HG03520 (cell line): ENCODE data around the gene GRM8.
"Not testable (repeated sequence)": the region's sequence is repeated elsewhere in the genome, so short reads cannot be mapped to it uniquely, and the experiment has no call there.

Experiments
- ATAC-seq: cut with Tn5 transposase; IDR thresholded peaks from one replicate; pipeline ENCODE4 v1.9.1; 2021; ENCODE audit warnings: mild to moderate bottlenecking, moderate library complexity; ENCODE audit not compliant: unreplicated experiment

Gene GRM8

DNA sequence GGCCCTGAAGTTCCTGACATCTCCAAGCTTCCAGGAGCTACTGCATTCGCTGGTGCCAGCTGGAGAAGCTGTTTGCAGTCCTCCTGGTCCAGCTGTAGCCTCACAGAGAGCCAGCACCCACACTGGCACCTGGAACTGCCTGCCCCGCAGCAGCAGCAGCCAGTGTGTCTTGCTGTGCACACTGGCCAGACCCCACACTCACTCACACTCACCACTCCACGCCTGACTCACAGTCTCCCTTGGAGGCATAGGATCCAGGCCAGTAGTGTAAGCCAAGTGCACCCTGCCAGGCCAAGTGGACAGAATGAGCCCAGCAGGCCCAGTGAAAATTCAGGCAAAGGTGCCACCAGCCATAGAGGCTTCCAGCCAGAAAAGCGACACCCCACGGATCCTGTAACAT, 566.3 kb downstream of the GRM8 start:
- ATAC-seq = no peak

DNA sequence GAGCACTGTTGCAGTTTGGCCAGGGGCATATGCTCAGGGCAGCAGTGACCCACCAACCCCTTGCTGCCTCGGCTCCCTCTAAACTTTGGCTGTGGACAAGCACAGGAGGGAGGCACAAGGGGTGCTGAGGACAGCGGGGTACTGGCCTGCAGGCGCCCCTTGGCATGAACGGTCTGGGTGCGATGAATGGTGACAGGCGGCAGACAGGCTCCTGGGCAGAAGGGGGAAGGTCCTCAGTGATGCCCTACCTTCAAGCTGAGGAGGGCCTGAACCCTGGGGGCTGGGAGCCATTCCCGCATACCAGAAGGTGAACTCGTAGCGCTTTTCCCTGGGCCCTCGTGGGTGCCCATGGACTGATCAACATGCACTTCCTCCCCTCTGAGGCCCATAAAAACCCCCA, 567.1 kb downstream of the GRM8 start:
- no peak for ATAC-seq

DNA sequence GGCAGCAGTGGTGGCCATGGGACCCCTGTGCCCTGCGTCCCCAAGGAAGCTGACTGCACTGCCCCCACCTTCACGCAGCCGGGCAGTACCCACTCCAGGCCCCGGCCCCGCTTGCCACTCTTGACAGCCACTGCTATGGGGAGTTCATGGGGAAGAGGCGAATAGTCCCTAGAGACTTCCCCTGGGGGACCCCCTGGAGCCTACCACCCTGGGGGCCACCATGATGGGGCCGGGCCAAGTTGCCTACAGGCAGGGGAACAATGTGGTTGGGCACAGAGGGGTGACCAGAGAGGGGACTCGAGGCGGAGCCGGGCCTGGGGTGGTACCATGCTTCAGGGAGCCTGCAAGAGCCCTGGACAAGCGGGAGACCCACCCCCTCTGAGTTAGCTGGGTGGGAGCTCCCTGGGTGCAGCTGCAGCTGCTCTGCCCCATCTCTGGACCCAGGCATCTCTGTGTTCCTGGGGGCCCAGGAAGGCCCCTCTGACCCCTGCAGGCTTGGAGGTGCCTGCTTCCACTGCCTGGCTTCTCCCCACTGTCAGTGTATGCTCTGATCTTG, 567.6 kb downstream of the GRM8 start:
- ATAC-seq = no peak

DNA sequence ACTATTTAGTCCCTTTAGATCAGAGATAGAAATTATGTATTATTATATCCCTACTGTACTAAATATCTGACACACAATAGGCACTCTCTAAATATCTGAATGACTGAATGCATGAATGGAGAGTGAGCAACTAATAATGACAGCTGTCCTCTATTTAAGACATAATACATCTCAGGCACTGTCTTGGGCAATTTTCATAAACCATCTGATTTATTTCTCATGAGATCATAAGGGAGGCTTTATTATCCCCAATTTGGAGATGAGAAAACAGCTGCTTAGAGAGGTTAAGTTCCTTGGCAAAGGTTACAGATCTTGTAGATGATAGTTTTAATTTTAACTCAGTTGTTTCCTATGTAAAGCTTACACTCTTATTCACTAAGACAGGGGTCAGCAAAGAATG, 570.6 kb downstream of the GRM8 start:
- no peak for ATAC-seq

DNA sequence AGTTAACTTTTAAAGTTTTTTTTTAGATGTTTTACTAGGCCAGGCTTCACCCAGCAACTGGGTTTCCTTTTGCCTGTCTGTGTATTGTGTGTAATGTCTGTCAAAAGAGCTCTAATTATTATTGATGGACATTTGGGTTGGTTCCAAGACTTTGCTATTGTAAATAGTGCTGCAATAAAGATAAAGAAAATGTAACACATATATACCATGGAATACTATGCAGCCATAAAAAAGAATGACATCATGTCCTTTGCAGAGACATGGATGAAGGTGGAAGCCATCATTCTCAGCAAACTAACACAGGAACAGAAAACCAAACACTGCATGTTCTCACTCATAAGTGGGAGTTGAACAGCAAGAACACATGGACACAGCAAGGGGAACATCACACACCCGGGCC, 584.0 kb downstream of the GRM8 start:
- not testable (repeated sequence) for ATAC-seq

DNA sequence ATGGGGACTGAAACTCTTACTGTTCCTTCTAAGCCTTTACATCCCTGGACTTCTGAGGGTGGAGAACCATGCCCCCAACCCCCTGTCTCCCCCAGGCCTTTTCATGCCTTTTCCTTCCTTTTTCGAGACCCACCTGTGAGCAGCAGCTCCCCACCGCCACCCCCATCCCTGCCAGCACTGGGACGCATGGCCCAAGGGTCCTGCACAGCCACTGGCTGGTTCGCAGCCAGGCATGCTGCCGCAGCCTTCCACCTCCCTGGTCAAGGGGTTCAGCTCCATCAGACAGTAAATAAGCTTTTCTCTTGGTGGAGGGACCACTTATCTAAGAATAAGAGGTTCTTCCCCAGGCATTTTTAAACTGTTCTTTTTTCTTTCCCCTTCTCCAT, 584.4 kb downstream of the GRM8 start:
- ATAC-seq = no peak

DNA sequence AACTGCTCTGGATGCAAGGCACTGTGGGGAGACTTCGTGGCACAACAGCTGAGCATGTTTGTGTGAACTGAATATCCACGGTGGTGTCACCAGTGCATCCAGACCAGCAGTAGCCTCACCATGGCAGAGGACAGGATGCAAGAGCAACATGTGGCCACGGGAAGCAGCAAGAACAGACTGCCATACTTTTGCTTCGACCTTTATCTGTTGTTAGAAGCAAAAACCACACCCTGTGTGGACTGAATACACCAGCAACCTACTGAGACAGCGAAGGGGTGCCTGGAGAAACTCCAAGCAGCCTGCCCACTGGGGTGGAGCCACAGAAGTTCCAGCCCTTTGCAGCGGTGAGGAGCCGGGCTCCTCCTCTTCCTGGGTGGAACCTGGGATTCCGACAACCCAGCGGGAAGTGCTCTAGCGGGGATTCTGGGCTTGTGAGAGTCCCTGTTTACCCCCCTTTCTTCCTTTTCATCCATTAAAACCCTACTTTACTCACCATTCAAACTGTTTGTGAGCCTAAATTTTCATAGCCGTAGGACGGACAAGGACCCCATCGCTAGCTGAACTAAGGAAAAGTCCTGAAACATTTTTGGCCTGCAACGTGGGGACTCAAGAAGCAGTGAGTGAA, 584.9 kb downstream of the GRM8 start:
- ATAC-seq = no peak

DNA sequence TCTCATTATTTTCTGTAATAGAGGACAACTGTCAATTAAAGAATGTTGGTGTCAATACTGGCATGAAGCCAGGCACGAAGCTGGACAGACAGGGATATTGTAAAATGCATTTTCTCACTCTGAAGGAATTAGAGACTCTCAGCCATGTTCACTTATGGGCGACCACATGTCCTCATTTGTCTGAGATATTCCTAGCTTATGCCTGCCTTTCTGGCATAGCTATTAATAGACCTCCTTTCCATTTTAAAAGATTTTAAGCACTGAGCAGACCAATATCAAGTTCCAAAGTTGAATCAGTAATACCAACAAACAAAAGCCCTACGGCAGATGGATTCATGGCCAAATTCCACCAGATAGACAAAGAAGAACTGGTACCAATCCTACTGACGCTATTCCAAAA, 589.9 kb downstream of the GRM8 start:
- no peak for ATAC-seq

DNA sequence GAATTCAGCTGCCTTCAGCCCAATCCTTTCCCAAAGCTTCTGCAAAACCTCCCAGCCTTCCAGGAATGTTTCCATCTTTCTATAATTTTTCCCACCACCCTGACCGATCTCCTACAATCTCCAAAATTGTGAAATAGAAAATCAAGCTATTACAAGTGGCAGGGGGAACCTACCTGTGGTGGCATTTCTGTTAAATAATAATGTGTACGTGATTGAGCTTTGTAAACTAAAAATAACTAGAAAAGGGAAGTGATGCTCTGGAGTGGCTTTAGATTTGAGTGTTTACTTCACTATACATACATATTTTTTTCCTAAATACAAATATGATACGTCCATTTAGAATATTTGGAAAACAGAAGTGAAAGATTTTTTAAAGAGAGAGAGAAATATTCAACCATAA, 593.6 kb downstream of the GRM8 start:
- ATAC-seq = peak; percentile 63

DNA sequence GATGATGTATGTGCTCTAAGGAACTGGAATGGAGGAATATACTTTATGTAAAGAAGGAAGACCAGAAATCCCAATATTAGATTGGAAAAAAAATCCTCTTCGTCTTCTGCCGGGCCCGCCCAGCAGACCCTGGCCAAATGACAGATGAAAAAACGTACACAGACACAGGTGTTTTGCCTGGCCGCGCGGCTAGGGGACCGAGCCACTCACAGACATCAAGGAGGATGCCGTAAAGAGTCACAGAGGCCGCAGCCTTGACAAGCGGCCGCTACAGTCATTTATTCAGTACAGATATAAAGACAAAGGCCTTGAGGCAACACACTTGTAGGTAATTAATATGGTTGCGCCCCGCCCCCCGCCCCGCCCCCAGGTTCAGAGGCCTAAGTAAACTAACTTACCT, 594.1 kb downstream of the GRM8 start:
- ATAC-seq = no peak

DNA sequence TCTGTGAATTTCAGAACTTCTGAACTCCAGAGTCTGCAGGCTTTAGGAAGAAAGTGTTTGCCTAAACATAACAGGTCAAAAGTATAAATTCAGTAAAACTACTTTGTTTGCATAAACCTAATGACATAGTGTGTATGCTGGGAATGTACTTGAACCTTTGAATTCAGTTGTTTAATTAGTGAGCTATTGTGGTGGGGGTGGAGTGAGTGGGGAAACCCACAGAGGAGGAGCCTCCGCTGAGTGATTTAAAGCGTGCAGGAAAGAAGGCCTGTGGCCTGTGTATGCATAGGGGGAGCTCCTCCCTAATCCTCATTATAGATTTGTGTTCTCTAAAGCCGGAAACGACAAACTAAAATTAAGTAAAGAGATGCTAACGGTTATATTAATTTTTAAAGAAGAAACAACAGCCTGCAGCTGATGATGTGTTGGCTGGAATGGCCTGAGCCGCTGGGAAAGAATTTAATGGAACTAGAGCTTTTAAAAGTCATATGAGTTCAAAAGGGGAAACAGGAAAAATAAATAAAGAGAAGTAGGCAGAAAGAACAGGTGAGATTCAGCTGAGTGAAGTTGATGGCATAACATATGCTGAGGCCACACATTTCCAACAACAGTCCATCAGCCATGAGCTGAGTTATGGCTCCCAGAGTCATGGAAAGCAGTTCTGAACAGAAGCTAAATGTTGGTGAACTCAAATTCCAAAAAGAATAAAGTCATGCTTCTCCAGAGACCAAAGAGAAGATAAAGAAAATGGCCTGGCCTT, 595.0 kb downstream of the GRM8 start:
- ATAC-seq = peak; percentile 84

DNA sequence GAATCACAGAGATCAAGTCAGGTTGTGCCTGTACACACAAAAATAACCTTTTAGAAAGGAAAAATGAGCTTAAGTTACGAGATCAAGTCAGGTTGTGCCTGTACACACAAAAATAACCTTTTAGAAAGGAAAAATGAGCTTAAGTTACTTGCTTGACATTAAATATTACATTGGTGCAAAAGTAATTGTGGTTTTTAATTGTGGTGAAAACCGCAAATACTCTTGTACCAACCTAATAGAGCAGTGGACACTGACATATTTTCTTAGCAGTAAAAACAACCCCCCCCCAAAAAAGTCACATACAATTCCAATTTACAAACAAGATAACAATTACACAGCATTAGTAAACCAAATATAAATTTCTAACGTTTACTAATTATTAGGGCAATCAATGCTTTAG, 595.6 kb downstream of the GRM8 start:
- ATAC-seq = no peak

DNA sequence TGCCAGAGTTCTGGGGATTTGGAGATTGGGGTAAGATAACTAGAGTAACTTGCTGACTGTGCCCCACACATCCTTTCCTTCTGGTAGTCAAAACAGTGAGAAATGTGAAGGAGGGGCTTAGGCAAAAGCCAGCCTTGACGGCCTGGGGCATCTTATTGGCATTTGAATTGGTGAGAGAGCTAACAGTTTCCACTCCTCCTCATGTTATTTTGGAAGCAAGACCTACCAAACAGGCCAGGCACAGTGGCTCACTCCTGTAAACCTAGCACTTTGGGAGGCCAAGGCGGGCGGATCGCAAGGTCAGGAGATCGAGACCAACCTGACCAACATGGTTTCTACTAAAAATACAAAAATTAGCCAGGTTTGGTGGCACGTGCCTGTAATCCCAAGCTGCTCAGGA, 596.6 kb downstream of the GRM8 start:
- ATAC-seq = no peak

DNA sequence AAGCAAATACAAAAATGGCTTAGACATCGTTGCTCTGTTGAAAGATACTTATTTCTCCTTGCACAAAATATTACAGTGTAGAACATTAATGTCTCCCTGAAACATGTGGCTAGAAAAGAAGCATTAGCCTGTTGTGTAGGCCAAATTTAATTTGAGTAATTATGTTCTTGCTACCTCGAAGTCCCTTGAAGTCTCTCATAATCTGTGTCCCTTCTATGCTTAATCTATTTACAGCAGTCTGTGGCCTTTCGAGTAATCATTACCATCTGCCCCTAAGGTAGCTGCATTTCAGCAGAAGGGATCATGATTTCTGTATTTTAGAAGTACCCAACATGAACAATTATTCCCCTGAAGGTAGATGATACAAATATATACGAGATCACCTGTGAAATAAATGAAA, 615.2 kb downstream of the GRM8 start:
- ATAC-seq = no peak

DNA sequence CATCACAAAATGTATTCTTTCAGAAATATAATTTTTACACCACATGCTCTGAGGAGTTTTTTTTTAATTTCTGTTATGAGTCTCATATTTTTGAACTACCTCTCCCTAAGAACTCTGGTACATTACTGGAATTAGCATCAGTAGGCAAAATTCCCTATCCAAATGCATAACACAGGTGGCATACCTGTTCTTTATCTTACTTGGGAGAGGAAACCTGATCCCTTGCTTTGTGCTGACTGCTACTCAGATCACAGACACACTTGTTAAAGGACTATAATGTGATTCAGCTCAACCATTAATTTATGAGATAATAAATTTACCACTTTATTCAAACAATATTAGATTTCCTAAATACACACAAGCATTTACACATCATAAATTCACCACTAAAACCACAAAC, 617.2 kb downstream of the GRM8 start:
- ATAC-seq = no peak

DNA sequence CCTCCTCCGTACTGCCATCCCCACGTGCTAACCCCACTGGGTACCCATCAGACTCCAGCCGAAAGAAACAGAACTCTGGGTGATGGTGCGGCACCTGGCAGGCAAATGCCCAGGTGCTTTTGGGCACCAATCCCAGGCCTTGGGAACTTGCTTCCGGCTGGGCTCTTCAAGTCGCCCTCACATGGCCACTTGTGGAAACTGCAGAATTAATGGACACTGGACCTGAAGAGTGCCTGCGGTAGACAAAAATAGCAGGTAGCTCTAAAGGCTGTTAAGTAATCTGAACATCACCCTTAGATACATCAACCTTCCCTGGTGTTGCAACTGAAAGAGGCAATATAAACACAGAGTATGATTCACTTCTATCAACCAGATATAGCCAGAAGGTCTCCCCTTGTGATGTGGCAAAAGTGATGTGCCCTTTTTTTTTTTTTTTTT, 644.4 kb downstream of the GRM8 start:
- ATAC-seq = no peak

DNA sequence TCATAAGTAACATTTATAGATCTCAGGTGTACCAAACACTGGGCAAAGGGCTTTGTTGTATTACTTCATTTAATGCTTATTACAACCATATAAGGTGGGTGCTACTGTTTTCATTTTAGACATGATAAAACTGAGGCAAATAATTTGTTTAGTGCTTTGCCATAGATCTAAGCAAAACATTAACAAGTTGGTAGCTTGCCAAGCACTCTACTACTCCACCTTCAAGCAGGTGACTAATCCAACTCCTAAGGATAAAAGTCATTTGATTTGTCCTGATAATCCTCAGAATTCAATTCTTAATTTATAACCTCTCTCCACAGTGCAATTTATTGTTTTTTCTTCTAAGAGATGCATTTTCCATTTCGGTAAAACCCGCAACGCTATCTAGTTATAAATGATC, 646.4 kb downstream of the GRM8 start:
- ATAC-seq = no peak

DNA sequence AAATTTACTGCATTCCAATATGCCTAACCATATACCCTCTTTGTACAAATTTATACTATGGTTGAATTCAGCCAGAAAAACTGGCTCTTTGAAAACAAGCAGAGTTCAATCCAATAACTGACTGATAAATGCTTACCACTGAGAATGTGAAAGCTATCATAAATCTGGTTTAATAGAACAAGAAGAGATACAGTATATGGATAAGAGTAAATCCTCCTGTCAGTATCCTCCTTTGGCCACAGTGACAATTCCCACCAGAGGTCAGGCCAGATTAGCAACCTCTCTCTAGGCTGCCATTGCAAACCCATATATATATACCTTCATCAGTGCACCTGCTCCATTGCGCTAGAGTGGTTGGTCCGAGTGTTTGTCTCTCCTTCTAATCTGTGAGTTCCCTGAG, 647.2 kb downstream of the GRM8 start:
- no peak for ATAC-seq

DNA sequence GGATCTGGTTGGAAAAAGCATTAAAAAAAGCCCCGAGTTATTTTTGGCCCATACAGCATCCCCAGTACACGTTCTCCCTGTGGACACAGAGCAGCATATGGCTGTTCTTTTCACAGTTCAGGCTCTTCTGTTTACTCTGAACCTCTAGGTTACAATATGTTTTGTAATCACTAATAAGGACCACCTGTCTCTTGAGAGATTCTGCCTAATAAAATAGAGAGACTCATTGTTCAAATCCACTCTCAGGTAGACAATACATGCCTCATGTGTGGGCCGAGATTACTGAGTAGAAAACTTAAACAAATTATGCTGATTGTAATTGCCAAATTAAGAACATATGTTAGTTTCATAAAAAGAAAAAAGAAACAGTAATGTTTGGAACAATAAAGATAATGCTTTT, 647.7 kb downstream of the GRM8 start:
- ATAC-seq = no peak

DNA sequence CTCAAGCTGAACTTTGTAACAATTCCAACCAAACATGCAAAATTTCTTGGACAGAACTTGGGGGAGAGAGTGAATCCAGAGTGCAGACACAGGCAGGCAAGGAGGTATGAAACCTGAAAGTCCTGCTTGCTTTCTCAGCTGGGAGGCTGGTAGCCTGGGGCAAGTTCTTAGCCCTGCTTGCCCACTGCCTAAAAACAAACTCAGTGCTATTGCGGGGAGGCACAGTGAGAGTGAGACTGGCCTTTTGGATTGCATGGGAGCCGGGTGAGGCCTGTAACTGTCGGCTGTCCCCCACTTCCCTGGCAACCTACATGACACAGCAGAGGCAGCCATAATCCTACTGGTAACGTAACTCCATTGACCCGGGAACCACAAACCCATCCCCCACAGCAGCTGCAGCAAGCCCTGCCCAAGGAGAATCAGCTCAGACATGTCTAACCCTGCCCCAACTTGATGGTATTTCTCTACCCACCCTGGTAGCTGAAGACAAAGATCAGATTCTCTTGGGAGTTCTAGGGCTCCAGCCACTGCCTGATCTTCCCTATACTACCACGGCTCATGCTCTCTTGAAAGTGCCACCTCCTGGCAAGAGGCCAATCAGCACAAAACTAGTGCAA, 663.6 kb downstream of the GRM8 start:
- ATAC-seq = no peak

DNA sequence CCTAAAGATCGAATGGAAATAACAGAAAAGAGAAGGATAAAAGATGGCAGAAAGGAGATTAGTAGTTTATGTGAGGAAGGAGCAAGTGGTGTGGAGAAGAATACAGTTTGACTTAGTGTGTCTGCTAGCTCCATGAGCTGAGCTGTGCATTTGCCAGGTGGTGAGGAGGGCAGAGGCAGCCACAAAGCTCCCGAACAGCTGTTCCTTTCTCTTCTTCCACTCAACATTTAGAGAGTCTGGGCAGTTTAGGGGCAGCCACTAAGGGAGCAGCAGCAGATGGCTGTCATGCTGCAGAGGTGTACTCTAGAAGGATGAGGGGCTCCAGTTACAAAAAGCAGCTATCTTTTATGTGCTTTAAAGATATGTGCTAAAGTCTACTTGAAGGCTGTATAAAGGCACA, 674.4 kb downstream of the GRM8 start:
- no peak for ATAC-seq
